ENCODE measurements around the gene GDPD3.

The GDPD3 gene

DNA sequence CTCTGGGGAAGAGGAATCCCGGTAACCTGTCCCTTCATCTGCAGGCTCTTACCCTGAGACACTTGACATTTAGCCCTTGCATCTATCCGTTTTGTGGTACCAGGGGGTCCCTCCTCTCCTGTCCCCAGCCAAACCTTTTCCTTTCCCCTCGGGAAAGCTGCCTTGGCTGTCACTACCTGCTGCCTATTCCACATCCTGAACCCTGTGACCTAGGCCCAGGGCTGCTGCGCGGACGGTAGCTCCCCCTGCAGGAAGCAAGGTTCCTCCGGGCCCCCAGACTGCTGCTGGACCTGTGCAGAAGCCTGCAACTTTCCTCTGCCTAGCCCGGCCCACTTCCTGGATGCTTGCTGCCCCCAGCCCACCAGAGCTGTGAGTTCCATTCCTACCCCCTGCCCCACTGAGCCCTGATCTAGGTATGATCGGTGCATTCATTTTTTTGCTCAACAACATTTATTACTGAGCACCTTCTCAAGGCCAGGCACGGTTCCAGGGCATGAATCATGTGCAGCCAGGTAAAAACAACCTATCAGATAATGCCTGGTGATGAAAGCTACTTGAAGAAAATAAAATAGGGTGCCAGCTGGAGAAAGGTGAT lies 58.3 kb downstream of the GDPD3 start:
- H3K4me2 ChIP-seq, result peak overlapping the region; percentile 11
- peaks cover 5% of the 10 kb centered on the region; the same call in 1 of the 2 replicates for H3K36me3 ChIP-seq
- H3K27me3 ChIP-seq, result no peaks in the 10 kb centered on the region
- H3K9me3 ChIP-seq, result no peaks in the 10 kb centered on the region
- H3K27ac ChIP-seq, result no peak overlapping the region
- no peak overlapping the region for H3K9ac ChIP-seq
- H4K20me1 ChIP-seq, result no peaks in the 10 kb centered on the region
- H3K4me3 ChIP-seq, result no peak overlapping the region
- peaks cover 35% of the 10 kb centered on the region for H3K4me1 ChIP-seq
- TF ChIP-seq Cebpa-rat (IDR thresholded peaks at IDR 0.05), result no peak

All from BLaER1 (cell line).